Astrocyte (in vitro differentiated cells and primary cell): ENCODE measurements around the gene CDC45.

Experiments
- EZH2 ChIP-seq: IDR thresholded peaks from 2 replicates; pipeline ENCODE4 v1.6.1; 2012; ENCODE audit warnings: mild to moderate bottlenecking, low read length, inconsistent platforms; ENCODE audit not compliant: insufficient read depth
- TF ChIP-seq, protein P1 (sequence below): IDR thresholded peaks from 2 replicates; pipeline ENCODE4 v1.5.1; 2011; ENCODE audit warnings: low read depth, mild to moderate bottlenecking, inconsistent platforms, low read length, moderate library complexity; ENCODE audit not compliant: insufficient read depth

GRCh38 chr22:19478901-19479354, 792 bp upstream of the CDC45 start, which contains the start of gene UFD1:
- TF ChIP-seq, protein P1, sequence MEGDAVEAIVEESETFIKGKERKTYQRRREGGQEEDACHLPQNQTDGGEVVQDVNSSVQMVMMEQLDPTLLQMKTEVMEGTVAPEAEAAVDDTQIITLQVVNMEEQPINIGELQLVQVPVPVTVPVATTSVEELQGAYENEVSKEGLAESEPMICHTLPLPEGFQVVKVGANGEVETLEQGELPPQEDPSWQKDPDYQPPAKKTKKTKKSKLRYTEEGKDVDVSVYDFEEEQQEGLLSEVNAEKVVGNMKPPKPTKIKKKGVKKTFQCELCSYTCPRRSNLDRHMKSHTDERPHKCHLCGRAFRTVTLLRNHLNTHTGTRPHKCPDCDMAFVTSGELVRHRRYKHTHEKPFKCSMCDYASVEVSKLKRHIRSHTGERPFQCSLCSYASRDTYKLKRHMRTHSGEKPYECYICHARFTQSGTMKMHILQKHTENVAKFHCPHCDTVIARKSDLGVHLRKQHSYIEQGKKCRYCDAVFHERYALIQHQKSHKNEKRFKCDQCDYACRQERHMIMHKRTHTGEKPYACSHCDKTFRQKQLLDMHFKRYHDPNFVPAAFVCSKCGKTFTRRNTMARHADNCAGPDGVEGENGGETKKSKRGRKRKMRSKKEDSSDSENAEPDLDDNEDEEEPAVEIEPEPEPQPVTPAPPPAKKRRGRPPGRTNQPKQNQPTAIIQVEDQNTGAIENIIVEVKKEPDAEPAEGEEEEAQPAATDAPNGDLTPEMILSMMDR: no peak
- no peak for TF ChIP-seq EZH2
